GM18499 (cell line): Measurements from ENCODE around the gene MROH2B.

Source experiments
- ATAC-seq: cut with Tn5 transposase; IDR thresholded peaks from one replicate; pipeline ENCODE4 v1.9.1; 2021; ENCODE audit warnings: moderate number of reproducible peaks; ENCODE audit not compliant: insufficient read depth, unreplicated experiment

The MROH2B gene

GRCh38 chr5:40976836-40977235 is 94.3 kb downstream of the MROH2B start:
- ATAC-seq, result no peak

- ATAC-seq, result no peak
Measured at GRCh38 chr5:40976041-40976440, 95.1 kb downstream of the MROH2B start.

GRCh38 chr5:40973364-40974004 is 97.7 kb downstream of the MROH2B start:
- no peak for ATAC-seq

- no peak for ATAC-seq
Measured at GRCh38 chr5:40972434-40972833, 98.7 kb downstream of the MROH2B start.

GRCh38 chr5:40962207-40962955 is 108.8 kb downstream of the MROH2B start:
- ATAC-seq, result no peak

- ATAC-seq, result no peak
Measured at GRCh38 chr5:40960037-40960436, 111.1 kb downstream of the MROH2B start.

GRCh38 chr5:40958811-40959210 is 112.3 kb downstream of the MROH2B start:
- no peak for ATAC-seq

- ATAC-seq, result no peak
Measured at GRCh38 chr5:40957048-40957447, 114.1 kb downstream of the MROH2B start.

GRCh38 chr5:40955313-40955712 is 115.8 kb downstream of the MROH2B start:
- no peak for ATAC-seq
